ENCODE data around the gene HIRA. TPM values are rescaled to one million over a fixed set of nuclear protein-coding genes. Genes with fewer than 3 reads are reported as not detected.
"Not testable (repeated sequence)": the region's sequence is repeated elsewhere in the genome, so short reads cannot be mapped to it uniquely, and the experiment has no call there.

Gene HIRA
- polyA plus RNA-seq, 5 donors: 21.1 to 28.3 (median 25.5) TPM

DNA sequence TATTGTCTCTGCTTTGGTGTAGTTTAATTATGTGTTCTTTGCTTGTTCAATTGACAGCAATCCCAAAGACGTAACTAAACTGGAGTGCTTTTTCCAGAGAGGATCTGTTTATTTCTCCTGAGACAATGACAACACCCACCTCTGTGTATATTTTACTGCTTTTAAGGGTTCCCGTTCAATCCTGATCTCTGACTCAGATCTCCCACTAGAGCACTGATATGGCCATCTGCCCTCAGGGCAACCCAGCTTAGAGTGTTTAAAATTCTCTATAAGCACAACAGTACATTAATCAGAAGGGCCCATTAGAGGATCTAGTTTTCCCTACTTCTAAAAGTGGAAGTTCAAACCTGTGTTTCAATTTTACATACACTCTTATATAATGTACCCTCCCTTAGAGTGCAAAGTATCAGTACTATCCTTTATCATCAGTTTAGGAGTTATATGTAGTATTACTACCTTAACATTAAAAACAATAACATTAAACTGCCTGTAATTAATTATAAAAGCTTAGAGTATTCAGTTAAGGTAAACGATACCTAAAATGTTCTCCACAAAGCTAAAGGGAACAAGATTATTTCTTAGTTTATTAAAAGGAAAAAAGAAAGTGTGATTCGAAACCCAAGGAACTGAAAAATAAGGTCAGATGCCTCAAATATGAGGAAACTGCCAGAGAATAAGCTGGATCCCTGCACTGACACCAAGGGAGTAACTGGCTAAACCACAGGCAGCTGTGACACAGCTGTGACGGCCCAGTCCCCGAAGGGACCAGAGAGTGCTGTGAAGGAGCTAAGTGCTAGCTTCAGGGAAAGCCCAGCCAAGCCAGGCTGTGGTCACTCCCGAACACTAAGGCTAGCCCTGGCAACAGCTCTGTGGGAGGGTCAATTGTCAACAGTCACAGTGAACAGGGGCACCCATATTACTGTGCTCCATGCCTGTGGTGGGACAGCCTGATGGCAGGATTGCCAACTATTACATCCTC lies 32.2 kb upstream of the HIRA start:
- no peak for DNase-seq

DNA sequence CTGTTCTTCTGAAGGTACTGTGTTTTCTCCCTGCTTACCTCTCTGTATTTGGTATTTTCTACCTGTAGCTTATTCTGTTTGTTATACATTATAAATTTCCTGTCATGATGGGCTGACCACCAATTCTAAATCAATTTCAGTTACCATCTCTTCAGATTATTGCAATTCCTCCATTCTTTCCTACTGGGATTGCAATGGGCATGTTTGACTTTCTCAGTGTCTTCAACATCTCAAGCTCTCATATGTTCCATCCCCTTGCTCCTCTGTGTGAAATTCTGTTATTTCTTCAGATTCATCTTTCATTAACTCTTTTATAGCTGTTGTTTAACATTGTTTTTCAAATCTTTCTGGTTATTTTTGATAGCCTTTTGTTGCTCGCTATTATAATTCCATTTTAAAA lies 31.5 kb upstream of the HIRA start:
- DNase-seq: no peak

DNA sequence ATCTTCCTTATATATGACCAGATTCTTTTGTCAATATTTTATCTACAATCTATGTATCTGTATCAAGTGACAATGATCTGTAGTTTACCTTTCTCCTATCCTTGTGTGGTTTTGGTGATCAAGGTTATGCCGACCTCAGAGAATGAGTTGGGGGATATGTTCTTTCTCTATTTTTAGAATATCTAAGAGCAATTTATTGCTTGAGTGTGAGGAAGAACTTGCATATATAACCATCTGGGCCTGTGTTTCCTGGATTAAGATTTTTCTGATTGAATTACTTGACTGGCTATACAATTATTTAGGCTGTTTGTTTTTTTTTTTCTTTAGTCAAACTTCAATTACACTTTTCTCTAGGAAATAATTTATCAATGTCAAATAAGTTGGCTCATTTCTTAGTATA lies 30.0 kb upstream of the HIRA start:
- DNase-seq: no peak

DNA sequence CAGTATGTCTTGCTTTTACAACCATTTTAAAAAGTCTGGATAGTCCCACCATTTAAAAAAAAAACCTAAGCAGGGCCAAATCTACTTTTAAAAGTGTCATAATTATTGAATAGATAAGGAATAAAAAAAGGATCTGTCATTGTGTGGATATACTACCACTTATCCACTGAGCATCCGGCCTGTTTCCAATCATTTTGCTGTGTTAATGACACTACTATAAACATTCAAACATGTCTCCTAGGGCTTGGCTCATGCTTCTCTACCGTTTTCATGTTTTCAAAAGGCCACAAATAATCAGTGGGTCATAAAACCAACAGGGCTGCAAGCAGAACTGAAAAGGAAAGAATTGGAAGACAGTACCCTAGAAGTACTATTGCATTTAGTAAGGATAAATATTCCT lies 28.5 kb upstream of the HIRA start:
- DNase-seq: no peak

DNA sequence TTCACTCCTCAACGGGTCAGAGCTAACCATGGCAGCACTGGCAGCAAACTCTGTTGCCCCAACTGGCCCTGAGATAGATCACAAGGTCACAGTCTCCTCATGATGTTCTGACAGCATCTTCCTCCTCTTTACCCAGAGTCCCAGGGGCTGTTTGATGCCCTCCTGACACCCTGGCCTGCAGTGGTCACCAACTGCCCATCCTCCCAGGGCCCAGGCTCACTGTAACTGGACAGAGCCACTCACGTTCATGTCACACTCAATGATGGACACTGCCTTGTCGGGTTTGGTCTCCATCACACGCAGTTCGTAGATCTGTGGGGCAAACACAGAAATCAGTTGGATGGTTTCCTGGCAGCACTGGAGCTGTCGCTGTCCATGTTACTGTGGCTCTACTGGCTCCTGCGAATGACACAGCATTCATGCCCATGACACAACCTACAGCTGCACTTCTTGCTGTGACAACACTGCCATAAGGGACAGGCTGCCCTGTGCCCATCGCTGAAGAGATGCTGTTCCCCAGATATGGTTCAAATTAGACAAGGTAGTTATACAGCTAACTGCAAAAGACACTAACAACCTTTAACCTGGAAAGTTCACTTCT lies 26.4 kb upstream of the HIRA start:
- no peak for DNase-seq

DNA sequence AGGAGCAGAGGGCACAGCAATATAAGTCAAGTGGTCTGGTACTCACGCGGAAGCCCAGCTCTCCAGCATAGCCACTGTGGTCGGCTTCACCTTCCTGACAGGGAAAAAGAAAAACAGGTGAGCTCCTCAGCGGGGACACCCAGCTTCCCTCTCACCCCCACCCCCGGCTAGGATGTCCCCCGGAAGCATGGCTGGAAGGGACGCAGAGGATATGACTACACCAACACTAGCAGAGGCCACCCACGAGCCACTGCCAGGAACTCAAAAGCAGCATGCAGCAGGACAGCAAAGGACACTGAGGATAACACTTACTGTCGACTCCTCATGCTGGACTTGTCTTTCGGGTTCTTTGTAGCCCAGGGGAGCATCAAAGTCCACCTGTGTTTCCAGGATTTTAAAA lies 25.0 kb upstream of the HIRA start:
- DNase-seq: no peak

DNA sequence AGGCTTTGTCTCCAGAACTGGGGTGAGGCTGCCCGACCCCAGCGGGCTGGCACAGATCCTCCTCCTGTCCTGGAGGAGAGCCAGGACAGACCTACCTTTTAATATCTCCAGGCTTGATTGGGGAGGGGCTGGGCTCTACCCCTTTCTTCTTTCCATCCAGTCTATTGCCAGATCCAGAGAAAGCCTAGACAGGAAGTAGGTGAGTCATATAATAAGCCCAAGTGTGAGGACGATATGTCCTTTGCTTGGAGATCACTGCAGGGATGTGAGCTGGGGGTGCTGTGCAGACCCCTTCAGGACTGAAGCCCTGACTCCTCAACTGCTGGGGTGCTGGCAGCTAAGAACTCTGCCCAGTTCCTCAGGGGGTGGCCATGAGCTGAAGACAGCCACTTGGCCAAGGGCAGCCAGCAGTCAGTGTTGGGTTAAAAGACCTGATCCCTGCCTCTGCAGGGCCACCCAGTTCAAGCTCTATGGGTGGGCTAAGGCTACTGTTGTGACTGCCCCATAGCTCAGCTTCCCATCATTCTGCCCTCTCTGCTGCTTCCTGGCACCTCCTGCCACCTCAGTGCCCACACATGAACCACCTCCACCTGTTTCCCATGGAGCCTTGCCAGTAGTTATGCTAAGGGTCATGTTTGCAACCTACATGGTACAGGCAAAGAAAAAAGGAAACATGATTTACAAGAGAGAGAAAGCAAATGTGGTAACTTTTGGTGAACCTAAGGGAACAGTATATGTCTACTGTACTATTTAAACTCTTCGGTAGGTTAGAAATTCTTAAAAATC lies 24.2 kb upstream of the HIRA start:
- no peak for DNase-seq

DNA sequence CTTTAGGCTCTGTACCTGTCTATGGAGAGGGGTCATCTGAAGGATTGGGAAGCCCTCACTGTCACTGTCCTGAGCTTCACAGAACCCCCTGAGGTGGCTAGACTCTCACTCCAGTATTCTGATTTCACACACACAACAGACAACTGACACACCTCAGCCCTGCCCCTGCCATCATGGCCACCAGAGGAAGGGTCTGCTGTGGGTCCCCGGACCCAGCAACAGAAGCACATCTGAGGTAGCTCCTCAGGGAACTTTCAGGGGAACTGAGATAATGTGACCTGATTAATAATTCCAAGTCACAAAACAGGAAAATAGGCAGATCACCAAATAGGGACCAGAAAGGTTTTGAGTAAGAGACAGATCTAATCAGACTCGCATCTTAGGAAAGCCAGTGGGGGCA lies 23.5 kb upstream of the HIRA start:
- DNase-seq: no peak

DNA sequence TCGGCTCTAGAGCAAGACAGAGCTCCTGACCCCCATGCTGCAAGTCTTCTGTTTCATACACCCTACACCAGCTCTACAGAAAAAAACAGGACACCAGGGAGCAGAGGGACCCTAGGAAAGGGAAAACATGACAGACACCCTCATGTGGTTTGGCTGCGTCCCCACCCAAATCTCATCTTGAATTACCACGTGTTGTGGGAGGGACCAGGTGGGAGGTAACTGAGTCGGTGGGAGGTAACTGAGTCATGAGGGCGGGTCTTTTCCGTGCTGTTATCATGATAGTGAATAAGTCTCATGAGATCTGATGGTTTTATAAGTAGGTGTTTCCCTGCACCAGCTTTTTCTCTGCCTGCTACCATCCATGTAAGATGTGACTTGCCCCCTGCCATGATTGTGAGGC lies 22.6 kb upstream of the HIRA start:
- DNase-seq: no peak

DNA sequence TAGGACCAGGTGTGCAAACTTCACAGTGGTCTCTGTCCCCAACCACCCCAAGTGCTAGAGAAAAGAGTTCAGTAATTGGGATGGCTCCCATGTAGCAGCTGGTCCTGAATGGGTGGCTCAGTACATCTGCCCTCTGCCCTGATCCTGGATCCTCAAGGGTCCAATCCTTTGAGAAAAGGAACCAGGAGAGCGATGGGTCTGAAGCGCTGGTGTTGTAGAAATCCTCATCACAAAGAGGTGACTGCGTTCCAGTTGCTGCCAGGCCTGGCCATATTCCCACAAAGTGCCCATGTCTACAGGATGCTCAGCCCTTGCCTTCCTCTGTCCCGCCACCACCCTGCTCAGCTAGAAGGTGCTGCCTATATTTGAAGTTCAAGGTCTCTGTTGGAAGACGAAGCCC lies 22.2 kb upstream of the HIRA start:
- no peak for DNase-seq

DNA sequence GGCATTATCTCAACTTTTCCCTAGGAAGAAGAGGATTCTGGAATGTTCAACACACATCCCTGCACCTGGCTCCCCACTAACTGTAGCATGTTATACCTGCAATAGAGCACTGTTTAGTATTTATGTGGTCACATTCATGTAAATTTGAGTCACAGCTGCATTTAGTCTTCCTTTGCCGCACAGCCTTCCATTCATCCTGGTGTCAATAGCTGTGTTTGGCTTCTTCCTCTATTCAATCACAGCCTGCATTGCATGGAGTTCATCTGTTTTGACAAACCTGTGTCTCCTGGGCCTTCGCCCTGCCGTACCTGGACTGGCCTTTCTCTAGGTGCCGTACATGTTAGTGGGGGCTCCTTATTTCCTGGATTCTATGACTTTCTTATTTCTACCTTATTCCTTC lies 20.0 kb upstream of the HIRA start:
- no peak for DNase-seq

DNA sequence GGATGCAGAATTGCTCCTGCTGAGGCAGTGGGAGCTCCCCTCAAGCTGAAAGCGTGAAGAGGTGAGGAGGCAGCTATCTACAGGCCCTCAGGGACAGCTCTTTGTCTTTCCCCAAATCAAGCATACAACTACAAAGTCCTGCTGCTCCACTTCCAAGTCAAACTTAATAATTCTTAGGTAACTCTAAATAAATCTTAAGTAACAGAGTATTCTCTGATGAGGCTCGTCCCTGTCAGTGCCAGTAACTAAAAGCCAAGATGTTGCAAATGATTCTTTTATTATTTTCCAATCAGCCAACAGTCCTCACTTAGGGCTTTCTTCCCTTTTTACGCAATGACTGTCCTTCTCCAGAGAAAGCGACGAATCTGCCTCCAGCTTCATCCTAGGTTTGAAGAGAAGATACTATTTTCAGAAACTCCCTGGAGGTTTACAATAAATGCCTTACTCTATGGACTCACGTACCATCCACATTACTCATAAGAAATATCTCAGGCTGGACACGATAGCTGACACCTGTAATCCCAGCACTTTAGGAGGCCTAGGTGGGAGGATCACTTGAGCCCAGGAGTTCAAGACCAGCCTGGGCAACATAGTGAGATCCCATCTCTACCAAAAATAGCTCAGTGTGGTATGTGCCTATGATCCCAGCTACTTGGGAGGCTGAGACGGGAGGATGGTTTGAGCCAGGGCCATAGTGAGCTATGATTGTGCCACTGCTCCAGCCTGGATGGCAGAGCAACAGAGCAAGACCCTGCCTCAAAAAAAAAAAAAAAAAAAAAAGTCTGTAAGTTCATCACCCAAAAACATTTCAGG lies 19.0 kb upstream of the HIRA start:
- no peak for DNase-seq

DNA sequence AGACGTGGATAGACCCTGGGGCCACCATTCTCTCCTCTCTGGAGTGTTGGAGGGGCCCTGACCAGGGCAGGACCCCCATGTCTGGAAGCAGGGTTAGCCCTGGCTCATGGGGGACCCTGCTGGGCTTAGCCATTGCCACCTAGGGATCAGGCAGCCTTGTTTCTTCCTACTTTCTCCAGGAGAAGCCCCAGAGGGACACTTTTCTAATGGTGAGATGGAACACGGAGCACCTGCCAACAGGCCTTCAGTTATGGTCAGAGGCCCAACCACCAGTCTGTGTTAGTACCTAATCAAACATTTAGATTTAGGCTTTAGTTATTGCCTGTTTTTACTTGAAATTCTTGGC lies 17.9 kb upstream of the HIRA start:
- no peak for DNase-seq

DNA sequence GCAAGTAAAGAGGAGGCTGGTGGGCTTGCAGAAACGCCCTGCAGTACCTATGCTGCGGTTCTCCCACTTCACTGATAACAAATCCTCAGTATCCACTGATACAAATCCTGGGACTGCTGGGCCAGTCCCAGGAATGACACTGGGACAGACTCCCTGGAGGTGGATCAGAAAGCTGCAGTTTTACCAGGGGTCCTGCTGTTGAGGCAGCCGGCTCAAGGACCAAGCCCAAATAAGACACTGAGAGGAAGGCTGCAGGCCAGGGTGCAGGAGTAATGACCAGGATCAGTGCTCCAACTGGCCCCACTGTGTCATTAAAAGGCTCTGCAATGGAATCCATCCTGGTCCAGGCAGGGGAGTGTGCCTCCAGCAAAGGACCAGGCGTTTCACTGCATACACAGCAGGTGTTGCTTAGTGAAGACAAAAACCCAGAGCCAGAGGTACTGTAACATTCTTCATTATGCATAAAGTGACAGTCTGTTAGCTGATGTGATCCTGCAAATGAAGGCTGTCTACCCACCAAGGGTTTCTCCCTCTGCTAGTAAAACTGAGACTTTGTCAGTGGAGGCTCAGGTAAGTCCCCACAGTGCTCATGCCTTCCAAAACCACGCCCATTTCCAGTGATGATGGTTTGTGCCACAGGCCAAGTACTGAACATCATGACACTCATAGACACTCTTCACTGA lies 17.3 kb upstream of the HIRA start:
- no peak for DNase-seq

DNA sequence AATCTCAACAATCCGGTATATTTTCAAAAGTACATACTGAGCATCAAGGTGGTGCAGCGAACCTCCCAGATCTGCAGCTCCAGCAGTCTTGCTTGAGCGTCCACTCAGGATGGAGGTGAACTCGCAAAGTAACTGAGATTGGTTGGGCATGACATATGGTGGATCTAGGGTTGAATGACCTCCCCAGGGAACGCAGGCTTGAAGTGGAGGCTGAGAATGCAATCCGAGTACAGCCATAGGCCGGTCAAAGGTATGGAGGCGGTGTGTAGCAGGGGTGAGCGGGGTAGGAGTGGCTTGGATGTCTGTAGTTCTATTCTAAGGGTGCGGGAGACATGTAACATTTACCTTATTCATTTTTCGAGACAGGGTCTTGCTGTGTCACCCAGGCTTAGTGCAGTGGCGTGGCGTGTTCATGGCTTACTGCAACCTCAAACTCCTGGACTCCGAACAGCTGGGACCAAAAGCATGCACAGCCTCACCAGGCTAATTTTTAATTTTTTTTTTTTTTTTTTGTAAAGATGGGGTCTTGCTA lies 16.6 kb upstream of the HIRA start:
- DNase-seq: peak in 1 of 2 donors; percentile 32

DNA sequence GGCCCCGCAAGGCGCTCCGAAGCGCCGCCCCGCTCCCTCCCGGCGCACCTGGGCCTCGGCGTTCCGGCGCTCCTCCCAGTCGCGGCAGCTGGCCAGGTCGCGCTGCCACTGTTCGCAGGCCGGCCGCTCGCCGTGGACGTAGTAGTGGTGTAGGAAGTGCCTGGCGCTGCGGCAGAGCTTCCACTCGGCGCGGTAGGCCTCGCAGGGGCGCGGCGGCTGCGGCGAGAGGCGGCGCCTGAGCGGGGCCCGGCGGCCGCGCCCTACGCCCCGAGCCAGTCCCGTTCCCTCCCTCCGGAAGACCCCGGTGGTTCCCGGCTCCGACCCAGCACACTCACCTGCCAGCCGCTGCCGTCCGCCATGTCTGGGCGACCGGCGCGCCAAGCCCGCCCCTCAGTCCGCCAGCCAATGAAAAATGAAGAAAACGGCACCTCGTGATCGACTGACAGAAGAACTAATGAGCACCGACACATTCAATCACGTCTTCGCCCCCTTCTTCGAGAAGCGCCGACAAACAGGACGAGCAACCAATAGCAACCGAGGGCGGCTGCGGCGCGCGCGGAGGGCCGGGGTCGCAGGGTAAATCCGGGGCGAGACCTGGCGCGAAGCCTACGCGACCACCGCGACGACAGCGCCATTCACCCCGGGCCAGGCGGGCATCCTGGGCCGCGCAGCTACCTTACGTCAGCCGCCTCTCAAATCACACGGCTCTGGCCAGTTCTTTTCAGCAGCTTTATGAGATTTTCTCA lies 16.0 kb upstream of the HIRA start, which contains the start of gene C22orf39:
Gene C22orf39 (minus strand): TSS at position 382 of the 746 bp plus-strand sequence. CDS start 23 bp downstream, at position 359.
- DNase-seq: peak; percentile 87 to 88

DNA sequence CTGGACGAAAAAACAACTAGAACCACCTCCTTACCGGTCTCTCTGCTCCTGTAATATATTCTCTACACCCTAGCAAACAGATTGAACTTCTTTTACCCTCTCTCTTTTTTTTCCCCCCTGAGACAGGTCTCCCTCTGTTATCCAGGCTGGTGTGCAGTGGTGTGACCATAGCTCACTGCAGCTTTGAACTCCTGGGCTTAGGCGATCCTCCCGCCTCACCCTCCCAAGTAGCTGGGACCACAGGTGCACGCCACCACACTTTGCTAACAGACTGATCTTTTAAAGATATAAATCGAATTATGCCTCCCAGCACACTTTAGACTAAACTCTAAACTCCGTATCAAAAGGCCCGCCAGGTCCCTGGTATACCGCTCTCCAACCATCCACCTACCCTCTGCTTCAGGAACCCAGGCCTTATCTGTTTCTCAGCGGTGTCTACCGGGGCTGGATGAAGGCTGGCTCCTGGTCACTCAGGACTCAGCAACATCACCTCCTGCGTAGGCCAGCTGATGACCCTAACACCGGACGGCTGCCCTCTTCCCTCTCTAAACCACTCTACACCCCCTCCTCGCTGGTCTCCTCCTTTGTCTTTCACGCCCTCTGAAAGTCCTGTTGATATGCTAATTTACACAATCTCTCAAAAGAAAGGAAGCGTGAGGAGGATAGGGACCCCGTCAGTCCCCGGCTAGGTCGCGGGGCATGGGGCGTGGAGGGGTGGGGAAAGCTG lies 15.2 kb upstream of the HIRA start:
- DNase-seq: no peak

DNA sequence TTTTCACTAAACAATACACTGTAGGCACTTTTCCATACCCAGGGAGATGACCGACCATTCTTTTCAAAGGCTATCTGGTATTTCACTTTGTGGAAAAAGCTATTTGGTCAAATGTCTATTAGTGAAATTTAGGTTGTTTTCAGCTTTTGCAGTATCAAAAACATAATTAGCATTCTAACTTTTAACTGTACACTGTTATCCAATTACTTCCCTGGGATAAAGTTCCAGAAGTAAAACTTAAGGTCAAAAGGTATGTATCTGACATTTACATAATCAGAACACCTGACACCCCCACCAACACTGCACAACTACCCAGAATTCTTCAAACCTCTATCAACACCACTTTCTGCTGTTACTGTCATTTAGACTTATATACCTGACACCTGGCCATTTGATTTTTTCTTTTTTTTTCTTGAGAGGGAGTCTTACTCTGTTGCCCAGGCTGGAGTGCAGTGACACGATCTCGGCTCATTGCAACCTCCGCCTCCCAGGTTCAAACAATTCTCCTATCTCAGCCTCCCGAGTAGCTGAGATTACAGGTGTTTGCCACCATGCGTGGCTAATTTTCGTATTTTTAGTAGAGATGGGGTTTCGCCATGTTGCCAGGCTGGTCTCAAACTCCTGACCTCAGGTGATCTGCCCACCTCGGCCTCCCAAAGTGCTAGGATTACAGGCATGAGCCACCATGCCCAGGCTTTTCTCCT lies 13.9 kb upstream of the HIRA start:
- not testable (repeated sequence) for DNase-seq

Data from right lung (tissue), 5 donors.